Inflammatory macrophage (primary cell): ENCODE results near the gene SYNDIG1L.
"Not testable (repeated sequence)": the region's sequence is repeated elsewhere in the genome, so short reads cannot be mapped to it uniquely, and the experiment has no call there.

ENCODE experiments used
- DNase-seq, 2 donors: peaks; one replicate each; pipeline ENCODE4 v3.0.0-alpha.2; 2020 to 2022
- total RNA-seq, 18 experiments: gene quantifications; one replicate each; lab custom pipeline; 2026; ENCODE audit warnings: mixed read lengths in 6 of 18, inconsistent platforms in 2 of 18; lab: John Stamatoyannopoulos, UW

SYNDIG1L gene
- 0 to 0.08 (median 0) reads per million in 18 experiments for total RNA-seq

- no peak for DNase-seq
Measured at GRCh38 chr14:74426202-74426582, at the start of gene SYNDIG1L. SYNDIG1L (minus strand) TSS chr14:74426210; CDS start chr14:74409744, 16,466 bp downstream.

GRCh38 chr14:74475678-74476077 lies 49.7 kb upstream of the SYNDIG1L start:
- peak in 1 of 2 donors; percentile 6 for DNase-seq

- DNase-seq: peak; percentile 74 to 81
Measured at GRCh38 chr14:74474376-74474775, 48.4 kb upstream of the SYNDIG1L start.

GRCh38 chr14:74472601-74473000 lies 46.6 kb upstream of the SYNDIG1L start:
- peak; percentile 82 to 85 for DNase-seq

- DNase-seq: no peak
Measured at GRCh38 chr14:74469548-74470518, 43.8 kb upstream of the SYNDIG1L start.

- DNase-seq: no peak
Measured at GRCh38 chr14:74468513-74468912, 42.5 kb upstream of the SYNDIG1L start.

- DNase-seq: no peak
Measured at GRCh38 chr14:74465335-74465734, 39.3 kb upstream of the SYNDIG1L start.

GRCh38 chr14:74464785-74465184 lies 38.8 kb upstream of the SYNDIG1L start:
- DNase-seq: no peak

- no peak for DNase-seq
Measured at GRCh38 chr14:74463697-74464096, 37.7 kb upstream of the SYNDIG1L start.

- DNase-seq: no peak
Measured at GRCh38 chr14:74462993-74463392, 37.0 kb upstream of the SYNDIG1L start.

- DNase-seq: no peak
Measured at GRCh38 chr14:74459976-74460375, 34.0 kb upstream of the SYNDIG1L start.

GRCh38 chr14:74459289-74459946 lies 33.4 kb upstream of the SYNDIG1L start:
- DNase-seq: peak; percentile 49 to 64

GRCh38 chr14:74457565-74457895 lies 31.5 kb upstream of the SYNDIG1L start:
- DNase-seq: no peak

- DNase-seq: no peak
Measured at GRCh38 chr14:74456684-74457564, 30.9 kb upstream of the SYNDIG1L start.

GRCh38 chr14:74454397-74454796 lies 28.4 kb upstream of the SYNDIG1L start:
- DNase-seq: not testable (repeated sequence)

GRCh38 chr14:74444866-74445265 lies 18.9 kb upstream of the SYNDIG1L start:
- DNase-seq: no peak

- no peak for DNase-seq
Measured at GRCh38 chr14:74442757-74443156, 16.7 kb upstream of the SYNDIG1L start.

- DNase-seq: no peak
Measured at GRCh38 chr14:74441113-74441512, 15.1 kb upstream of the SYNDIG1L start.

- DNase-seq: no peak
Measured at GRCh38 chr14:74438351-74438915, 12.4 kb upstream of the SYNDIG1L start.

GRCh38 chr14:74437496-74438053 lies 11.6 kb upstream of the SYNDIG1L start:
- no peak for DNase-seq

- no peak for DNase-seq
Measured at GRCh38 chr14:74434294-74434693, 8.3 kb upstream of the SYNDIG1L start.

- DNase-seq: no peak
Measured at GRCh38 chr14:74429991-74430390, 4.0 kb upstream of the SYNDIG1L start.
